HCEC 1CT (cell line): Measurements from ENCODE around the gene ST3GAL3.

Experiments
- DNase-seq: peaks from one replicate; pipeline ENCODE4 v3.0.0-alpha.2; 2017

The ST3GAL3 gene

DNA sequence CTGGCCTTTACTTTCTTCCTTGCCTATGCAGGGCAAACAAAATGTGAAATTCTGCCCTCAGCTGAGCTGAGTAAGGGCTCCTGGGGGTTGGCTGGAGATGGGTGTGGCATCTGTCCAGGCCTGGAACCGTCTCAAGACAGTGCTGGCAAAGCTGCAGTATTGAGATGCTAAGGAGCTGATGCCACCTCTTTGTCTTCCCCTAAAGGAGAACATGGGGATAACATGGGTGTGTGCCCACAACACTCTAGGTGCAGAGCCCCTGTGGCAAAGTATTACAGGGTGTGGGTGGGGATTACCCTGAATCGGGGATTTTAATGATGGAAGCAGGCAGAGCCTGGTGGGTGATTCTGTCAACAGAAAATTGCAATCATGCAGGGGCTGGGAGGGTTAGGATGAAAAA, 2.5 kb upstream of the ST3GAL3 start:
- peak; percentile 18 for DNase-seq

DNA sequence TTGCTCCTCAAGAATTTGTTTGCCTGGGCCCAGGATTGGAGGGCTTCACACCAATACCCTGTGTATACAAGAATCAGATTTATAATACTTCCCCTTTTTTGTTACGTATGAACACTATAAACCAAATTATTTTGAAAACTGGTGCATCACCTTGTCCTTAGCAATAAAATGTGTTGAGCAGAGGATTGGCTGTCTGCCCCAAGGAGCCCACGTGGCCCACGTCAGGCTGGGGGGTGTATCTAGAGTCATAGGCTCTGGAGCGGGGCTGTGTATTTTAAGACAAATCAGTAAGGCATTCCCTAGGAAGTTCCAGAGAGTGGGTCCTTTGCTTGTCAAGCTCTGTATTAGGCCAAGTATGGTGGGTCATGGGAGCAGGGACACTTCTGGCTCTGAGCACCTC, 2.0 kb upstream of the ST3GAL3 start:
- DNase-seq: no peak

DNA sequence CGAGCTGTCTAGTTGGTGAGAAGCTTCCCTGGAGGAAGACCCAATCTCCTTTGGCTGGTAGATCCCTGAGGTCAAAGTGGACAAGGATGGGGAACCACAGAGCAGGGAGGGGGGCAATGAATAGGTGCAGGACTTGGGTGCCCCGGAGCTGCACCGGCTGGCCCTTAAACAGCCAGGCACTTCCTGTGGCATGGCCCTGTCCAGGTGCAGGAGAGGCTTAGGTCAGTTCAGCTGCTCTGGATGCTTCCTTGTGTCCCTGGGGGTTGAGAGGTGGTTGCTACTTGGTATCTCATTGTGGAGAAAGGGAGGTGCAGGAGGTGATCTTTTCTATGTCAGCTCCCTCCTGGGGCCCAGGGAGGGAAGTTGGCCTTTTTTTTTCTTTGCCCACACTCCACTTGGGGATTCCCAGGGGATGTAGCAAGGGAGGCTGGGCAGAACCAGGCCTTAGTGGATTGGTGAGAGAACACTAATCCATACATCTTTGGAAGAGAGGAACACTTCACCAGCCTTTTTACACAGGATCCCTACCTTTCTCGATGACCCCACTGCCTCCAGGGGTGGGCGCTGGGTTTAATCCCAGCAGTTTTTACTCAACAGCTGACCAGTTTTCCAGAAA, 1.2 kb upstream of the ST3GAL3 start:
- DNase-seq: no peak

DNA sequence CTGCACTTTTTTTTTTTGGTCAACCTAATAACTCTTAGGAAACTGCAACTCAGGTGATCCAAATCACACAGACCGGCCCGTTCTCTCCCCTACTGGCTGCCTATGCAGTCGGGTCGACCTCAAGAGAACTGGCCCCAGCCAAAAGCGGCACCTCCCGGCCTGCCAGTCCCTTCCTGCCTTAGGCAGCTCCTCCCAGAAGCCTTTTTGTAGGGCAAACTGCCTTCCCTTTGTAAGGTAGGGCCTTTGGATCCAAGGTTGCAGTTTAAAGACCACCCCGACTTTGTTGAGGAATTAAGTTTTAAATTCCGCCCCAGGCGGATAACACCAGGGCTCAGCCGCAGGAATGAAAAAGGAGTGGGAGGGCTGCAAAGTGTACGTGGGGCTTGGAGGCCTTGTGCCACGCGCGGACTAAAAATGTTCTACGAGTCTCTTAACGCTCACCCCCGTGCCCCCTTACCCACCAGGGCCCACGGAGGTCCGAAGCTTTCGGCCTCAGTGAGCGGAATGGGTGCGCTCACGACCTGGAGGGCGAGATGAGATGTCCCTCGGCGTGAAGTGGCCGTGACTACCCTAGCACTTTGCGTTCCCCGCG, 642 bp upstream of the ST3GAL3 start:
- DNase-seq: peak; percentile 34

DNA sequence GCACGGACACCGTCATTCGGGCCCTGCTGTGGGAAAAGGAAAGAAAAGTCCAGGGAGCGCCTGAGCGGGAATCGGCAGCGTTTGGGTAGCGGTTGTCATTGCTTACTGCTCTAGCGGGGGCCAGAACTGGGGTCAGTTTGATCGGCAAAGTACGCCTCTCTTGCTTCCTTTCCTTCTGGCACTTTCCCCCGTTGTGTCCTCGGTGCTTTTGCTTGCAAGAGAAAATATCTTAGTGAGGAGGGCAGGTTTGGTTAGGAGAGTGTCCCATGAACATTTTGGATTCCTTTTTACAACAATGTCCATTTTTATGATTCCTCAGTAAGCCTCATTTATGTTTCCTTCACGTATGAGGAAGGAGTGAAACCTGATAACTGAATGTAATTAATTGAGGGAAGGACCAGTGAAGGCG, 670 bp downstream of the ST3GAL3 start:
- no peak for DNase-seq

DNA sequence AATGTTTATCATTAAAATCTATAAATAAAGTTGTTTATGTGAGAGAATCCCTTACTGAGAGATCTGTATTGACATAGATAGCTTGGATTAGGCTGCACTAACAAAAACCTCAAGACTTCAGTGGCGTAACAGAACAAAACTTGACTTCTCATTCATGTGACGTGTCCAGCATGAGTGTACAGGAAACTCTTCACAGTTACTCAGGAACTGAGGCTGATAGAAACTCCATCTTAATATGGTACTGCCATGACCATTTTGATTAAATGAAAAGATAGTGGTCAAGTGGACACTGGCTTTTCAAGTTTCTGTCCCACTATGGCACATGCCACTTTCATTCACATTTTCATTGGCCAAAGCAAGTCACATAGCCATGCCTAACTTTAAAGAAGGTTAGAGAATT, 3.7 kb downstream of the ST3GAL3 start:
- DNase-seq: peak; percentile 93

DNA sequence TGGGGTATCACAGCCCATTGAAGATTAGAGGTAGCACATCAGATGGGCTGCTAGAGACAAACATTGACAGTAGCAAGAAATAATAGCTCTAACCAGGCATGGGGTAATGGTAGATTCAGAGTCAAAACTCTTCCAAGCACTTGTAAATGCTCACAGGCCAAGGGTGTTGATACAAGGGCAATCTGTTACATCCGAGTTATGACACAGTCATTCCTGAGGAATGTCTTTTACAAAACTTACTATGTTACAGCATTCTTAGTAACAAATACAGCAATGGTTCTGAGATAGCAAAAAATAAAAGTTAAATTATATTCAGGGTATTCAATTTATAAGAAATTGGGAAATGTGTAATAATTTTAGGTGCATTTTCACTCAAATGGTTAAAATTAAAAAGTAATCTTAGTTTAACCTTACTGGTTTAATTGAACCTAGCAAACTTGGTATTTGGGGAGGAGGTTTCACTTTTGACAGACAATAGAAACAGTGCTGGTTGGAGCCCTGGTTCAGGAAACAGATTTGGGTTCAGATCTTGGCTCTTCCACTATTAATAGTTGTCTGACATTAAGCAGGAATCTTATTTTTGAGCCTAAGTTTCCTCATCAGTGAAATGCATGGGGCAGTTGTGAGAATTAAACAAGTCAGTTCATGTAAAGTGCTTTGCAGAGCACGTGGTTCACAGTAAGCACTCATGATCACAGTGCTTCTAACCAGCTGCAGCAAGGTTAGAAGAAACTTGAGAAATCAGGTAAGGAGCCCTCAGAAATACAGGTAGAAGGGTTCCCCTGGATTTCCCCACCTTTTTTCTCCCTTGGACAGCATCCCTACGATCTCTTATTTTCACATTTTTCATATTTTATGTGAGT, 4.4 kb downstream of the ST3GAL3 start:
- DNase-seq: peak; percentile 87

DNA sequence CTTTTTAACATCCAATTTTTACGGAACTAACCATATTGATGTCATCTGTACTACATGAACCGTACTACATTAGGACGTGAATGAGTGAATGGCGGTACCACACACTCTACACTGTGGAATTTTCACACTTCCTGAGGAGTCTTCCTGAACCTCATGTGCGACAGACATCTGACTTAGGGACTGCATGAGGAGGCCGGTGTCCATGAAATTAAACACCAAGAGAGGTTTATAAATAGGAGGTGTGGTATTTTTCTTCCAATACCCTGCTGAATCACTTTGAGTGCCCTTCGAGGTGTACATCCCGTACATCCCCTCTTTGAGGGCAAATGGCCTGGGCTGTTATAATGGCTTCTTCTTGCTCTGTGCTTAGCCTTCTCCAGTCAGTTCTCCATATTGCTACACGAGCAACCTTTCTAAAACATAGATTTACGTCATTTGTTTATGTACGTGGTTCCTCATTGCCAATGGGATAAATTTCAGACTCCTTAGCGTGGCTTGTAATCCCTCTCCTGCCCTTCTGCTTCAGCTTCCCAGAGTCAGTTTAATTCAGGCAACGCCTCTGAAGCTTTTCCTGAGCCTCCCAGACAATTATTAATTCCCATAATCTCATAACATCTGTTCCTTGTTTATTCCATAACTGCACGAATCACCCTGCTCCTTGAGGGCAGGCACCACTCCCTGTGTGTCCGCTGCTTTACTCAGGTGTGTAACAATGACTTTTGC, 9.4 kb downstream of the ST3GAL3 start:
- DNase-seq: no peak

DNA sequence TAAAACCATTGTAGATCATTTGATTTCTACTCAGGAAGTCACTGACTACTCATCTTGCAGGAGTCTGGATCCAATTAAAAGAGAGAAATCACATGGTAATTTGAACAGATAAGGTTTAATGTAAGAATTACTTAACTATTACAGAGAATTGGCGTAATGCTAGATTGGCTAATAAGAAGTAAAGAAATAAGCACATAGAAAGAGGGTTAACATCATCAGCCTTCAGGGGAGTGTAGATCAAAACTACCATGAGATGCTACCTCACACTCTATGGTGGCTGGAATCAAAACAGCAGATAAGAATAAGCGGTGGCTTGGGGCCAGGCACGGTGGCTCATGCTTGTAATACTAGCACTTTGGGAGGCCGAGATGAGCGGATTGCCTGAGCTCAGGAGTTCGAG, 11.7 kb downstream of the ST3GAL3 start:
- peak; percentile 33 for DNase-seq

DNA sequence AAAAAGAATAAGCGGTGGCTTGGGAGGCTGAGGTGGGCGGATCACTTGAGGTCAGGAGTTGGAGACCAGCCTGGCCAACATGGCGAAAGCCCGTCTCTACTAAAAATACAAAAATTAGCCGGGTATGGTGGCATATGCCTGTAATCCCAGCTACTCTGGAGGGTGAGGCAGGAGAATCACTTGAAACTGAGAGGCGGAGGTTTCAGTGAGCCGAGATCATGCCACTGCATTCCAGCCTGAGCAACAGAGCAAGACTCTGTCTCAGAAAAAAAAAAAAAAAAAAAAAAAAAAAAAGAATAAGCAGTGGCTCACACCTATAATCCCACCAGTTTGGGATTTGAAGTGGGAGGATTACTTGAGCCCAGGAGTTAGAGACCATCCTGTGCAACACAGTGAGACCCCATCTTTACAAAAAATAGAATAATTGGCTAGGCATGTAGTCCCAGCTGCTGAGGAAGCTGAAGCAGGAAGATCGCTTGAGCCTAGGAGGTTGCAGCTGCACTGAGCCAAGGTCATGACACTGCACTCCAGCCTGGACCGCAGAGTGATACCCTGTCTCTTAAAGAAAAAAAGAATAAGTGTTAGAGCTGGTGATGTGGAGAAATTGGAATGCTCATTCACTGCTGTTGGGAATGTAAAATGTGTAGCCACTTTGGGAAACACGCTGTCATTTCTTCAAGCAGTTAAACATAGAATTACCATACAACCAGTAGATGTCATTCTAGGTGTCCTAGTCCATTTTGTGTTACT, 12.5 kb downstream of the ST3GAL3 start:
- peak; percentile 59 for DNase-seq

DNA sequence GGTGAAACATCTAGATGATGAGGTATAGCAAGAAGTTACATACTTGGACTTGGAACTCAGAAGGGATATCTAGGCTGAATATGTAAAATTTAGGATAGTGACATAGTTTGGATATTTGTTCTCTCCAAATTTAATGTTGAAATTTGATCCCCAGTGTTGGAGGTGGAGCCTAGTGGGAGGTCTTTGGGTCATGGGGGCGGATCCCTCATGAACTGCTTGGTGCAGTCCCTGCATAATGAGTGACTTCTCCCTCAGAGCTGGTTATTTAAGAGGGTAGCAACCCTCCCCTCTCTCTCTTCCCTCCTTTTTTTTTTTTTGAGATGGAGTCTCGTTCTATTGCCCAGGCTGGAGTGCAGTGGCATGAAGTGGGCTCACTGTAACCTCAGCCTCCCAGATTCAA, 15.5 kb downstream of the ST3GAL3 start:
- DNase-seq: no peak

DNA sequence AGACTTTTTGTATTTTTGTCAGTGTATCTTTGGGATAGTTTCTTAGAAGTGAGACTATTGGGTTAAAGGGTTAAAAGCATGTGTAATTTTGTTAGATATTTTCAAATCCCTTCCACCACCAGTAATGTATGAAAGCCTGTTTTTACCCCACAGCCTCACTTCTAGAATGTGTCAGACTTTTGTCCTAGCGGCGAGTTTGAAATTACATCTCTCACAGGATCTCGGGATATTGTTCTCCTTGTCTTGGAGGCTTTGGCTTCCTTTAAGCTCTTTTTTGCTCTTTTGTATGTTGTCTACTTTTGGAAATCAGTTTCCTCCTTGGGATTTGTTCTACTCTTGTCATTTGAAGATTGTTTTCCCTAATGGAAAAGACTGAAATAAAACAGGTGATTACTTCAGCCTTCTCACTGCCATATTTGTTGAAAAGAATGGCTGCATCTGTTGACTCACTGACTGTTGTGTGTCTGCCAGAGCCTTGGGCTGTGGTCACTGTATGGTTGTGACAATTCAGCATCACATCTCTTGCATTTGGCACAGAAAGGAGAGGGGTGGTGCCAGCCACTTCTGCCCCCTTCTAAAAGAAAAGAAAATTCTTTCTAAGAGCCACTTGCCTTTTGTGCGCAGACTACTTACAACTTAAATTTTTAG, 22.6 kb downstream of the ST3GAL3 start:
- DNase-seq: no peak

DNA sequence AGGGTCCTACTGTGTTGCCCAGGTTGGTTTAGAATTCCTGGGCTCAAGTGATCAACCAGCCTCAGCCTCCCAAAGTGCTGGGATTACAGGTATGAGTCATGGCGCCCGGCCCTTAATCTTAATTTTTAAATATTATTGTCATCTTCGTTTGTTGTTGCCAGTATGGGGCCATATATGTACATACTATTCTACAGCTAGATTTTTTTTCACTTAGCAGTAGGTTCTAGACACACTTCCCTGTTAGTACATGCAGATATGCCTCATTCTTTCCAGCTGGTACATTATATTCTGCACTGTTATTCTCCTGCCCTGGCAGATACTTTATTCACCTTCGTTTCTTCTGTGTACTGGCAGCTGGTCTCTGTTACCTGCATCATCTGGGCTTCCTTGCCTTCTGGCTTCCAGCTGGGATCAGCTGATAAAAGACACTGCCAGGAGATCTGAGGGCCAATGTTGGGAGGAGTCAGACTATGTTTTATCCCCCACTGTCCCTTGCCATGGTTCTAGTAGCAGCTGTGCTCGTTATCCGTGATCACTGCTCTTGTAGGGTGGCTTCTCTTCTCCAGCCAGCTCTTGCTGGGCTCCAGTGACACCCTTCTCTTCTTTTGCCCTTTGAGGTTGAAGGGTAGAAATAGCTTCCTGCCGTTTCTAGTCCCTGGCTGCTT, 24.7 kb downstream of the ST3GAL3 start:
- no peak for DNase-seq

DNA sequence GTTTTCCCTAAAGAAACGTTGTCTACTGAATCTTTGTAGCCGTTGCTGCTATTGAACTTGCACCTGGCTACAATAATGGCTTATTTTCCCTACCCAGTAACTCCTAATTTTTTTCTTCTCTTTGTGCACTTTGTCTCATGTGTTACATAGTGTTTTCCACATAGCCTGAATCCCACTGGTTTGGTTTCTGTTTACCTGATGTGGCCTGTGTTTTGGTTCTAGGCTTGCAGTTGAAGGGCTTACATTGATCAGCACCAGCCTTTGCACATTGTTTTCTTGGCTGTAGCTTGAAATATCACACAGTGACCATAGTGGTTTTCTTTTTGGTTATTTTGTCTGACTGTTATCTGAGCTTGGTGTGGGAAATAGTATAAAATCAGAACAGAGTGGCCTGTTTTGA, 29.5 kb downstream of the ST3GAL3 start:
- no peak for DNase-seq

DNA sequence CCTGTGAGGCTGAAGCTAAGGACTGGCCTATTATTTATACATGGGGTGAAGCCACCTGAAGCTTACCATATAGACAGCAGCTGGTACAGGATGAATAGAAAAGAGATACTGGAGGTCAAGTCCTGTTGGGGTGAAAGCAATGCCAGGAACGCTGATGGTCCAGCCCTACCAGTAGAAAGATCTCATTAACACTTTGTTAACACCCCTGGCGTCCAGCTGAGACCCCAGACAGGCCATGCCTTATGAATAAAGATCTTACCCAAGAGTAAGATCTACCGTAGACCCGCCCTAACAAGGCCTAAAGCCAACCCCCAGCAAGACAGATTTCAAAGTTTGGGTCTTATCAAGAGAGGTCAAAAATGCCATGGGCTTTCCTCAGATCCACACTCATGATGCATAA, 34.7 kb downstream of the ST3GAL3 start:
- DNase-seq: no peak

DNA sequence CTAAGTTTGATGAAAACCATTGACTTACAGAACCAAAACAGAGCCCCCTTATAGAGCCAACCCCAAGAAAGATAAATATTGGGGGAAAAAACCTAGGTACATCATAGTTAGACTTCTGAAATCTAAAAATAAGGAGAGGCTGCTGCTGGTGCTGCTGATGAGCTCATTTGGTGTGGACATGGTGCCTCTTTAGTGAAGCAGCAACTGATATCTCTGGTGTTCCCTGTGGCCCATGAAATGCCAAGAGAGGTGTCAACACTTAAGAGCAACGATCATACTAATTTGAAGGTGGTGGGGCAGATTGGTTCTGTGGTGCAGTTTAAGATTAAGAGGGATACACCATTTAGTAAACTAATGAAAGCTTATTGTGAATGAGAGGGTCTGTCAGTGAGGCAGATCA, 35.9 kb downstream of the ST3GAL3 start:
- DNase-seq: no peak

DNA sequence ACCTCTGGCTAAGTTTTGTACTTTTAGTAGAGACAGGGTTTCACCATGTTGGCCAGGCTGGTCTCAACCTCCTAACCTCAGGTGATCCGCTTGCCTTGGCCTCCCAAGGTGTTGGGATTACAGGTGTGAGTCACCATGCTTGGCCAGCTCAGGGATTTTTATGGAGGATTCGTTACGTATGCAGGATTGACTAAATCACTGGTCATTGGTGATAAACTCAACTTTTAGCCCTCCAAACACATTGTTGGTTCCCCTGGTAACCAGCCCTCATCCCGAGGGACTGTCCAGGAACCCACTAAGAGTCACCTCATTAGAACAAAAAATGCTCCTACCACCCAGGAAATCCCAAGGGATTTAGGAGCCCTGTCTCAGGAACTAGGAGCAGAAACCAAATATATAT, 40.4 kb downstream of the ST3GAL3 start:
- DNase-seq: no peak

DNA sequence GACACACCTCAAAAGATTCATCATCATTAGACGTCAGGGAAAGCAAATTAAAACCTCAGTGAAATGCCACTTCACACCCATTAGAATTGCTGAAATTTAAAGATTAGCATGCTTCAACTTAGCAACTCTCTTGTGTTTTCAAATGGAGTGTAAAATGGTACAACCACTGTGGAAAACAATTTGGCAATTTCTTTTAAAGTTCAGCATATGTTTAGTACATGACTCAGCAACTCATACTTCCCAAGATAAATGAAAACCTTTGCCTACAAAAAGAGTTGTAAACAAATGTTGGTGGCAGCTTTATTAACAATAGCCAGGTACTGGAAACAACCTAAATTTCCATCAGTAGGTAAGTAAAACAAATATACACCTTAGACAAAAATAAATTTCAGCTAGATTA, 42.7 kb downstream of the ST3GAL3 start:
- DNase-seq: no peak

DNA sequence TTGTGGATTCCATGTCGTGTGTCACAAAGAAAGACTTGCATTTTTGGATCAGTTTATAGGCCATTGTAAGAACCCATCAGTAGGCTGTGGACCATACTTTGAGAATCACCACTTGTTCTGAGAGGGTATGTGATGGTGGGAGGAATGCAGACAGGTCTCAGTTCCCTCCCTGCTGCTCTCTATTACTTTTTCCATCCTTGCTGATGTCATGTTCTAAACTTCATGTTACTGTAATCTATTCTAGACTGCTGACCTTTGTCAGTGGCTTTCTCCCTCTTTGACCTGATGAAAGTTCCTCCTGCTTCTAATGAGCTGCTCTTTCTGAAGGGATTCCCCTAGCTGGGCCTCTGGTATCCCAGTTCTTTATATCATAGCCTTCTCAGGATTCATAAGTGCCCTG, 46.1 kb downstream of the ST3GAL3 start:
- no peak for DNase-seq

DNA sequence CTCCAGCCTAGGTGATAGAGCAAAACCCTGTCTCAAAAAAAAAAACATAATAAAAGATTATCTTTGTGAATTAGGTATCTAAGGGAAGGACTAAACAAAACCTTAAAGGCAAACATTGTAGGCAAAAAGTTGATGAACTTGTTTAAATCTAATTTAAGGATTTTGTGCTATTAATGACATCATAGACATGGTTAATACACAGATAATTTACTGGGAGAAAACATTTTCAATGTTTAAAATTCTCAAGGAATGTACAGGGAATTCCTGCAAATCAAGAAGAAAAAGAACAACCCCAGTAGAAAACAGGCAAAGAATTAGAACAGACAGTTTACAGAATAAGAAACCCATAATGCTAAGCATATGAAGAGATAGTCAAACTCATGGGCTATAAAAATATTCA, 47.6 kb downstream of the ST3GAL3 start:
- no peak for DNase-seq

DNA sequence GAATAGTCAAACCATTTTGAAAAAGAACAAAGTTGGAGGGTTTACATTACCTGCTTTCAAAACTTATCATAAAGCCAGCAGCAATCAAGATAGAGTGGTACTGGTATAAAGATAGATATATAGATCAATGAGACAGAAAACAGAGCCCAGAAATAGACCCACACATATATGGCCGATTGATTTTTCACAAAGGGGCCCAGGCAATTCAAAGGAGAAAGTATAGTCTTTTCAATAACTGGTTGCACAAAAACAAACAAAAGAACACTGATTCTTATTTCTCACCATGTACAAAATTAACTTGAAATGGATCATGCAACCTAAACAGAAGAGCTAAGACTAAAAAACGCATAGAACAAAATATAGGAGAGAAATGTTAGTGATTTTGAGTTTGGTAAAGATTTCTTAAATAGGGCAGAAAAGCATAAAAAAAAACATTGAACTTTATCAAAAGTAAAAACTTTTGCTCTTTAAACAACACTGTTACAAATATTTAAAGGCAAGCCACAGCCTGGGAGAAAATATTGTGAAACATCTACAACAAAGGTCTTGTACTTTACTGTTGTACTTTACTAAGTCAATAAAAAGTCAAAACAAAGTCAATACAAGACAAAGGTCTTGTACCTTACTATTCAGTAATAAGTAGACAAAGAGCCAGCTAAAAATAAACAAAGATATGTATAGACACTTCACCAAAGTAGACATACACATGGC, 50.2 kb downstream of the ST3GAL3 start:
- DNase-seq: no peak
